HUES6 (cell line): ENCODE results near the gene ST14.
"Not testable (repeated sequence)": the region's sequence is repeated elsewhere in the genome, so short reads cannot be mapped to it uniquely, and the experiment has no call there.

Source experiments
- H3K27ac ChIP-seq: 2 replicates; pipeline ENCODE4 v1.7.0; 2013; ENCODE audit warnings: low read depth, mild to moderate bottlenecking, low read length, inconsistent platforms
- H3K27me3 ChIP-seq: 2 replicates; pipeline ENCODE4 v1.6.1; 2013; ENCODE audit warnings: low read length; ENCODE audit not compliant: control insufficient read depth, insufficient read depth
- H3K36me3 ChIP-seq: 2 replicates; pipeline ENCODE4 v1.6.1; 2013; ENCODE audit warnings: low read length; ENCODE audit not compliant: control insufficient read depth, insufficient read depth
- H3K4me1 ChIP-seq: 2 replicates; pipeline ENCODE4 v1.6.1; 2013; ENCODE audit warnings: low read length; ENCODE audit not compliant: control insufficient read depth, insufficient read depth
- H3K4me3 ChIP-seq: 2 replicates; pipeline ENCODE4 v1.5.1; 2013; ENCODE audit warnings: low read depth, low read length
- H3K9ac ChIP-seq: one replicate; pipeline ENCODE4 v1.6.1; 2013; ENCODE audit warnings: mild to moderate bottlenecking, low read length
- H3K9me3 ChIP-seq: 2 replicates; pipeline ENCODE4 v1.6.1; 2013; ENCODE audit warnings: low read depth, low read length; ENCODE audit not compliant: control insufficient read depth, insufficient read depth

The ST14 gene

DNA sequence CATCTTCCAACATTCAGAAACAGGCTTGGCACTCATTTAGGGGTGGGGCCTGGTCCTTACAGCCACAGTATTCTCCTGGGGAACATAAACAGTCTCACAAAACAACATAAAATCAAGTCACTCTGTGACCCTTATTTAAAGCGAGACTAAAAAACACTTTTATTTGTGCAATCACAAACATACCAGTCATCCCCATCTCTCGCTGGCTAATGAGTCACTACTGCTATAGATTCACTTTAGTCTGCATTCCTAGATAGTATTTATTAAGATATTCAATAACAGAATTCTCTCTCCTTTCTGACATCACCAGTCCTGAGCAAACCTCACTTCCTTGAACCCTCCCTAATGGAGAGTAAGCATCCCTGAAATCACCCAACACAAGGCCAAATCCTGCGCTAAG, 87.2 kb downstream of the ST14 start:
- Histone ChIP-seq H3K27ac (no peak overlapping the region), H3K4me1 (0 out of 2 replicates have a peak, but pooled peaks cover 6% of the 10 kb centered on the region), H3K9me3 (no peaks in the 10 kb centered on the region), H3K9ac (no peak overlapping the region), H3K36me3 (peaks cover 3% of the 10 kb centered on the region; the same call in 1 of the 2 replicates), H3K4me3 (no peak overlapping the region), H3K27me3 (no peaks in the 10 kb centered on the region)

DNA sequence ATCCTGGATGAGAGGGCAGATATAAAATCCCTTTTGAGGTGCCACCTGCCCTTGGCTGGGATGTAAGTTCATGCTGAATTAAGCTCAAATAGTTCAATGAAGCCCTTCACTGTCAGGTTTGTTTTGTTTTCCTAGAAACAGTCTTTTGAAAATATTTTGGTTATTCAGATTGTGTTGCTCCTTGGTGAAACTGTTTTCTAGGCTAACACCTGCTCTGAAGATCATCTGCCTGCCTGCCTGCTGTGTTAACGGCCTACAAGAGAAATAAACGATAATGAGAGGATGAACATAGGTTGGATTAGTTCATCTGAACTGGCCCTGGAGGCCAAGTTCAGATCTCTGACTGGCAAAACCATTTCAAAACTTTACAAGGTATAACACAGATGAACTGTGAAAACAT, 87.7 kb downstream of the ST14 start:
- Histone ChIP-seq H3K4me3 (no peak overlapping the region), H3K27ac (no peak overlapping the region), H3K36me3 (peaks cover 3% of the 10 kb centered on the region; the same call in 1 of the 2 replicates), H3K9me3 (no peaks in the 10 kb centered on the region), H3K9ac (no peak overlapping the region), H3K27me3 (no peaks in the 10 kb centered on the region), H3K4me1 (0 out of 2 replicates have a peak, but pooled peaks cover 6% of the 10 kb centered on the region)

DNA sequence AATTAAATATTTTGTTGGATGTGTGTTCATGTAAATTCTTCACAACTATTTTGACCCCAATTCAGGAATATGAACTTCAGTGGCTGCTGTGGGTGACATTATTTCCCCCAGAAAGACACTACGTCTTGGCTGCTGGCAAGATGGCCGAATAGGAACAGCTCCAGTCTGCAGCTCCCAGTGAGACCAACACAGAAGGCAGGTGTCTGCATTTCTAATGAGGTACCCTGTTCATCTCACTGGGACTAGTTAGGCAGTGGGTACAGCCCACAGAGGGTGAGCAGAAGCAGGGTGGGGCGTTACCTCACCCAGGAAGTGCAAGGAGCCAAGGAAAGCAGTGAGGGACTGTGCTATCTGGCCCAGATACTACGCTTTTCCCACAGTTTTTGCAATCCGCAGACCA, 89.8 kb downstream of the ST14 start:
- Histone ChIP-seq H3K4me1 (0 out of 2 replicates have a peak, but pooled peaks cover 6% of the 10 kb centered on the region), H3K27ac (no peak overlapping the region), H3K4me3 (no peak overlapping the region), H3K36me3 (no peaks in the 10 kb centered on the region; the same call in 1 of the 2 replicates), H3K9me3 (no peaks in the 10 kb centered on the region), H3K9ac (no peak overlapping the region), H3K27me3 (no peaks in the 10 kb centered on the region)

DNA sequence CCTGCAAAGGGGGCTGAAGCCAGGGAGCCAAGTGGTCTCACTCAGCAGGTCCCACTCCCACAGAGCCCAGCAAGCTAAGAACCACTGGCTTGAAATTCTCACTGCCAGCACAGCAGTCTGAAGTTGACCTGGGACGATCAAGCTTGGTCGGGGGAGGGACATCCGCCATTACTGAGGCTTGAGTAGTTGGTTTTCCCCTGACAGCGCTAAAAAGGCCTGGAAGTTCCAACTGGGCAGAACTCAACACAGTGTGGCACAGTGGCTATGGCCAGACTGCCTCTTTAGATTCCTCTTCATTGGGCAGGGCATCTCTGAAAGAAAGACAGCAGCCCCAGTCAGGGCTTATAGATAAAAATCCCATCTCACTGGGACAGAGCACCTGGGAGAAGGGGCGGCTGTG, 90.3 kb downstream of the ST14 start:
- H3K27ac ChIP-seq, H3K36me3 ChIP-seq: not testable (repeated sequence)

DNA sequence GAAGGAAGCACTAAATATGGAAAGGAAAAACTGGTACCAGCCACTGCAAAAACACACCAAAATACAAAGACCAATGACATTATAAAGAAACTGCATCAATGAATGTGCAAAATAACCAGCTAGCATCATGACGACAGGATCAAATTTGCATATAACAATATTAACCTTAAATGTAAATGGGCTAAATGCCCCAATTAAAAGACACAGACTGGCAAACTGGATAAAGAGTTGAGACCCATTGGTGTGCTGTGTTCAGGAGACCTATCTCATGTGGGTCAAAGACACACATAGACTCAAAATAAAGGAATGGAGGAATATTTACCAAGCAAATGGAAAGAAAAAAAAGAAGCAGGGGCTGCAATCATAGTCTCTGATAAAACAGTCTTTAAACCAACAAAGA, 92.2 kb downstream of the ST14 start:
- not testable (repeated sequence) for H3K4me1 ChIP-seq, H3K4me3 ChIP-seq, H3K9ac ChIP-seq, H3K9me3 ChIP-seq, H3K27me3 ChIP-seq, H3K36me3 ChIP-seq, H3K27ac ChIP-seq

More for the DNA sequence above, 90.3 kb downstream of the ST14 start:
- not testable (repeated sequence) for H3K4me1 ChIP-seq, H3K9ac ChIP-seq, H3K4me3 ChIP-seq, H3K9me3 ChIP-seq, H3K27me3 ChIP-seq
